H1 (cell line): ENCODE measurements around the gene PSPN. TPM values are rescaled to one million over a fixed set of nuclear protein-coding genes. Genes with fewer than 3 reads are reported as not detected.

Source experiments
- BCL11A ChIP-seq, 2 experiments: IDR thresholded peaks; one replicate each; pipeline ENCODE4 v1.6.1; 2011; ENCODE audit warnings: low read depth in 2 of 2, low read length in 2 of 2, mild to moderate bottlenecking in 2 of 2
- BRCA1 ChIP-seq: IDR thresholded peaks from 2 replicates; pipeline ENCODE4 v1.6.1; 2012; ENCODE audit warnings: low read depth, low read length, improper control_type of control experiment
- MAX ChIP-seq: IDR thresholded peaks from 2 replicates; pipeline ENCODE4 v1.6.1; 2012; ENCODE audit warnings: inconsistent platforms
- RNF2 ChIP-seq: fragments of 200-900, 300-1000 bp; sonication (generic); IDR thresholded peaks from 2 replicates; pipeline ENCODE4 v1.7.1; 2016; ENCODE audit warnings: borderline replicate concordance, low read depth, mild to moderate bottlenecking, antibody characterized with exemption, low read length; ENCODE audit not compliant: poor library complexity, severe bottlenecking; ENCODE audit errors: missing control alignments
- SP4 ChIP-seq: IDR thresholded peaks from 2 replicates; pipeline ENCODE4 v1.6.1; 2012; ENCODE audit warnings: low read length, inconsistent platforms
- TCF12 ChIP-seq: IDR thresholded peaks from 2 replicates; pipeline ENCODE4 v1.6.1; 2011; ENCODE audit warnings: low read depth, mild to moderate bottlenecking, low read length
- ZNF274 ChIP-seq: IDR thresholded peaks from 2 replicates; pipeline ENCODE4 v1.7.0; 2012; ENCODE audit warnings: low read length, borderline replicate concordance; ENCODE audit errors: extremely low read depth
- polyA plus RNA-seq, 7 experiments: library from polyadenylated mRNA; depleted of rRNA in 3 of 7; stranded (reverse) in 5 of 7; unstranded in 2 of 7; fragments of >200 nt in 5 of 7; fragments of 200-250 nt in 2 of 7; gene quantifications; 1 replicate in 5 of 7; 2 replicates in 1 of 7; 4 replicates in 1 of 7; pipeline versions ENCODE4 v1.2.1 to v1.2.3, GENCODE V29; 2011 to 2013; ENCODE audit warnings: missing spikeins in 2 of 7, mixed read lengths in 2 of 7
- total RNA-seq: library from RNA; stranded (reverse); fragmentation: NEBNext Ultra II Directional; extraction: Animal tissue kit (Norgen Biotek cat#: 25700); gene quantifications from 2 replicates; pipeline ENCODE4 v1.2.1, GENCODE V29; 2021
- TF ChIP-seq, protein P1 (sequence below): IDR thresholded peaks from 2 replicates; pipeline ENCODE4 v1.6.1; 2011; ENCODE audit warnings: low read depth, mild to moderate bottlenecking, low read length; ENCODE audit not compliant: insufficient read depth

PSPN gene
- total and polyA plus RNA-seq, 2 of the 8 experiments (the other 6 are each of a cell fraction or from before 2014, with no cell fraction given) = 1.0 to 2.1 TPM

DNA sequence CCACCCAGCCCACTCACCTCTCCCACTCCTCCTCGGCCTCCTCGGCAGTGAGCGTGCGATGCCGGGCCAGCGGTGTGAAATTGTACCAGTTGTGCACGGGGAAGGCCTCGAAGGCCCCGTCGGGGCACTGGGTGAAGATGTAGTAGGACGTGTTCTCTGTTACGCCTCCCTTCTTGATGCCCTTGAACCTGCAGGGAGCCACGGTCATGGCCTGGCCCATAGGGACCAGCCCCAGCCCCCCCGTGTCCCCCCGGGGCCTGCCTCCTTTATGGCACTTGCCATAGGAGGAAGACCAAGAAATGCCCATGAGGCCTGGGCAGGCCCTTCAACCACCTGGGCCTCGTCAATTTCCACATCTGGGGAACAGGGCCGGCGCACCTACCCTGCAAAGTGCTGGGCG lies 11.6 kb upstream of the PSPN start (continued):
- TF ChIP-seq, protein P1, sequence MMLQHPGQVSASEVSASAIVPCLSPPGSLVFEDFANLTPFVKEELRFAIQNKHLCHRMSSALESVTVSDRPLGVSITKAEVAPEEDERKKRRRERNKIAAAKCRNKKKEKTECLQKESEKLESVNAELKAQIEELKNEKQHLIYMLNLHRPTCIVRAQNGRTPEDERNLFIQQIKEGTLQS = no peak
- TF ChIP-seq BCL11A (IDR thresholded peaks at IDR 0.05; ENCODE audit: low read depth in 2 of 2, low read length in 2 of 2) = no peak
- no peak for TF ChIP-seq MAX
- TF ChIP-seq BRCA1 = no peak
- TF ChIP-seq ZNF274 = no peak
- no peak for TF ChIP-seq SP4
- TF ChIP-seq RNF2 = no peak
- TF ChIP-seq TCF12 = no peak
